NCI-H1436 (cell line): ENCODE data around the gene KRTAP10-12.

Experiments used
- DNase-seq: peaks from one replicate; lab custom pipeline; 2025; lab: John Stamatoyannopoulos, UW

The KRTAP10-12 gene

DNA sequence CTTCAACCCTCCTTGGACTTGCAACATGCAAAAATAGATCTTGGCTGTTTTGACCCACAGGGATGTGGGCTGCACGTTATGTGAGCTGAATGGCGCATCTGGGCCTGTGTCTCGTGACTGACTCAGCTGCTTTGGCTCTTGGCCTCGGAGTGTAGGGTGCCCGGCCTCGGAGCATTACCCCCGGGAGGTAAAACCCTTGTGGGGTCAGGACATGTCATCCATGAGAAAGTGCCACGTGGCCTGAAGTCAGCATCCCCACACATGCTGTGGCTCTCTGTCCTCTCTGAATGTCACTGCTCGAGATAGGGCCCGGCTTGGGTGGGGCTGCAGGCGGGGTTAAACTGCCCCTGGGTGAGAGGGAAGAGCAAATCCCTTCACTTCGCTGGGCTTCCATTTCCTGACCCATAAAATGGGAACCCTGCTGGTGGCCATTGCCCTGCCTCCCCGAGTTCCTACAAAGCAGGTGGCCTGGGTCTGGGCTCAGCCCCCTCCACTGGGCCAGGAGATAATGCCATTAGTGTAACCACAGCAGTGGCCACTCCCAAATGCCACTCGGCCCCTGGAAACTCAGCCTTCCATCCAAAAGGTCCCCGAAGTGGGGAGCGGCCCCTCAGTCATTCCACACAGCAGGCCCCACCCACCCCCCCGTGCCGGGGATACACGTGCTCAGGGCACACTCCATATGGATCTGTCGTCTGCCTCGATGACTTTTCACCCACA, 37.2 kb downstream of the KRTAP10-12 start:
- no peak for DNase-seq

DNA sequence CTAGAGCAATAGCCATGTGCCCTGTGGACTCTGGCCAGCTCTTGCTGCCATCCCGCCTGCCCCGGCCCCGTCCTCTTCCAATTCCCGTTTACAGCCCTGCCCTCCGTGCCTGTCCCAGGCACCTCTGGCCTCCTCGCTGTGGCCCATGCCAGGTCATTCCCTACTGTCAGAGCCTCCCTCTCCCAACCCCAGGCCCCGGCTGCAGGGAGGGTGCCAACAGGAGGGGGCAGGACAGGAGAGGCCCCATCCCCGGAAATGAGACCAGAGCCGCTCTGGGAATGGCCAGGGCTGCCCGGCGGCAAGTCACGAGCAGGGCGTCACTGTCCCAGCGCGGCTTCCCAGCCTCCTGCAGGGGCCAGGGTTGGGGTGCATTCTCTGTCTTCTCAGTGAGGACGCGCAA, 37.9 kb downstream of the KRTAP10-12 start:
- DNase-seq, result no peak

- no peak for DNase-seq
Observed at GRCh38 chr21:44735821-44736220, 38.8 kb downstream of the KRTAP10-12 start.

DNA sequence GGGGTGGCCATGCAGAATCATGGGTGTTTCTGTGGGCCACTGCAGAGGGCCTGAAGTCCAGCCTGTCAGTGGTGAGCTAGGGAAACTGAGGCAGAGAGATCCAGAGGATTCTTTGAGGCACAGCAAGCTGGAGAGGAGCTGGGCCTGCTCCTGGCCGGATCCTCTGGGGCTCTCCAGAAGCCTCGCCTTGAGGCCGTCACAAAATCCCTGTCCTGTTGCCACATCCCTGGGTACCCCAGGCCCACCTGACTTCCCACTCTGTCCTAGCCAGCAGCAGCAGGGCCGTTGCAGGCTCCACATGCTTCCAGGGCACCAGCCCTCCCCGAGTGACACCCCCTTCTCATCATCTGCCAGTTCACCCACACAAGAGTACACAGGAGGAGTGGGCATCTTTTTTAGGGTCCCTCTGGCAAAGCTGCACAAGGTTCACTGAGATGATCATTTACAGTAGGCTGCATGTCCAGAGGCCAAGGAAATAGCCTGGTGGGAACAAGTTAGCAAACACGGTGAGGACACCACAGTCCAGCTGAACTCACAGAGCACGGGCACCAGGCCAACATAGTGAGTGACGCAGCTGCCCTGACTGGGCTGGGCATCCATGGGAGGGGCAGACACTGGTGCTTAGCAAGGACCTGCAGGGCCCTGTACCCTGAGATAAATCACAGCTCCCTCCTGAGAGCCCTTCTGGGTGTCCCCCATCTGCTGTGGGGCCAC, 39.5 kb downstream of the KRTAP10-12 start:
- peak; percentile 41 for DNase-seq

- DNase-seq, result no peak
Observed at GRCh38 chr21:44737706-44738354, 40.9 kb downstream of the KRTAP10-12 start.

DNA sequence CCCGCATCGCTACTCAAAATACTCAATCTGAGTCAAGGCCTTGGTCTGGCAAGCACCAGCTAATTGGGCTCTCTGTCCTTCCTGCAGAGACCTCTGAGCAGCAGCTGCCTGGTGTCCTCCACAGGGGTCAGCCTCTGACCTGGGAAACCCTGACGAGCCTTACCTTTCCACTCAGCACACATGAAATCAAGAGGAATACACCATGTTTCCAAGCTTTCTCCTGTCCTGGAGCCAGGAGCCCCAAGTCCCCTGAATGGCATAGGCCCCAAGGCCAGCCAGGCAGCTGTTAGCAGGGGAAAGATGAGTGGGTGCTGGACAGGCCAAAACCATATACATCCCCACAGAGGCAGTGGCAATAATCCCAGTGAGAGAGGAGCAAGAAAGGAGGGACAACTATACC, 41.6 kb downstream of the KRTAP10-12 start:
- no peak for DNase-seq

DNA sequence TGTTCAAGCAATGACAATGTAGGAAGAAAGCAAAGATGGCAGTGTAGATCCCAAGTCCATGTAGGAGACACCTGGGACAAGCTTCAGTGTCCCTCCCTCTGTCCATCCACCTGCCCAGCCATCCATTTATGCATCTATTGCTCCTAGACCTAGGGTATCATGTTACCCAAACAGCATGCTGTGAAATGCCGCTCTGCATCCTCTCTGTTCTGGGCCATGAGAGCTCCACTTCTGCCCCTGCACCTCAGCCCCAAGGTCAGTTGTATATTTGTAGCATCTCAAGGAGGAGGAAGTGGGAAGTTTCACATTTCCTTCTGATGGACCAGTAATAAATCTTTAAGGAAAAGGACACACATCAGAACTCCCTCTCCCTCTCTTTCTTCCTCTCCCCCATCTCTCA, 42.3 kb downstream of the KRTAP10-12 start:
- DNase-seq, result no peak

DNA sequence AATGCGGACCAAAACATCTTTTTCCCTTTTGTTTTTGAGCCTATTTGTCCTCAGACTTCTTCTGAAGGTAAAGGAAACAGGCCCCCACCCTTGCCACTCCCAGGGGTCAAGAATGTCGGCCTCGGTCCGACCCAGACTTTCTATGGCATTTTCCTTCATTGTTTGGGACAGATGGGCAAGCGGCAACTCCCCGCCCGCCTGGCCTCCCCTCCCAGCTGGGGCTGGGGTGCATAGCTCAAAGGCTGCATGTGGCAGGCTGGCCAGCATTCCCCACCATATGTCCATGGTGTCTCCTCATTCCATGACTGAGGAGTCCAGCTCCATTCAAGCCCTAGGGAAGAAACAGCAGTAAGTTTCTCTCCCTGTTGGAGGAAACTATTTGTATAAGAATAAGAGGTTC, 43.8 kb downstream of the KRTAP10-12 start:
- no peak for DNase-seq

GRCh38 chr21:44741921-44742320, 44.9 kb downstream of the KRTAP10-12 start:
- no peak for DNase-seq

GRCh38 chr21:44742418-44743153, 45.6 kb downstream of the KRTAP10-12 start:
- peak; percentile 62 for DNase-seq
